NCI-H524 treated with DMSO at 0.1 percent for 48 hours (cell line): ENCODE results near the gene HSPB6.

Source experiments
- DNase-seq: peaks from one replicate; lab custom pipeline; 2025; lab: John Stamatoyannopoulos, UW

The HSPB6 gene

GRCh38 chr19:35767288-35768081, 10.7 kb upstream of the HSPB6 start:
- no peak for DNase-seq

DNA sequence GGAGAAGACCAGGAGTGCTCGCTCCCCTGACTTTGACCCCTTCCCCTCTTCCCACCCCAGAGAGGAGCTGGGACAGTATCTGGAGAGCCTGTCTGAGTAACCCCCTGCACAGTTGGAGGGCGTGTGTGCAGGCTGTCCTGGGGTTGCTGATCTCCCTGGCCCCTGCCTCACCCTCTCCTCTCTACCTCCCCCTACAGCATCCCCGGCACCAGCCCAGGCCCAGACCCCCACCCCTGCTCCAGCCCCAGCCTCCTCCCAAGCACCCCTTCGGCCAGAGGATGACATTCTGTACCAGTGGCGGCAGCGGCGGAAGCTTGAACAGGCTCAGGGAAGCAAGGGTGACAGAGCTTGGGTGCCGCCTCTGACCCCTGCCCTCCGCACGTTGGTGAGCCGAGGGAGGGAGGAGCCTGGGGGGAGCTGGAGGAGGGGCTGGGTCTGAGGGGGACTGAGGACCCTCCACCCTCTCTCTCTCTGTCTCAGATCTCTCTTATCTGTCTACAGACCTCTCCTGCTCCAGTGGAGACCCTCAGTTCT, 9.8 kb upstream of the HSPB6 start:
- DNase-seq: no peak

- no peak for DNase-seq
Observed at GRCh38 chr19:35764432-35765315, 7.8 kb upstream of the HSPB6 start.

DNA sequence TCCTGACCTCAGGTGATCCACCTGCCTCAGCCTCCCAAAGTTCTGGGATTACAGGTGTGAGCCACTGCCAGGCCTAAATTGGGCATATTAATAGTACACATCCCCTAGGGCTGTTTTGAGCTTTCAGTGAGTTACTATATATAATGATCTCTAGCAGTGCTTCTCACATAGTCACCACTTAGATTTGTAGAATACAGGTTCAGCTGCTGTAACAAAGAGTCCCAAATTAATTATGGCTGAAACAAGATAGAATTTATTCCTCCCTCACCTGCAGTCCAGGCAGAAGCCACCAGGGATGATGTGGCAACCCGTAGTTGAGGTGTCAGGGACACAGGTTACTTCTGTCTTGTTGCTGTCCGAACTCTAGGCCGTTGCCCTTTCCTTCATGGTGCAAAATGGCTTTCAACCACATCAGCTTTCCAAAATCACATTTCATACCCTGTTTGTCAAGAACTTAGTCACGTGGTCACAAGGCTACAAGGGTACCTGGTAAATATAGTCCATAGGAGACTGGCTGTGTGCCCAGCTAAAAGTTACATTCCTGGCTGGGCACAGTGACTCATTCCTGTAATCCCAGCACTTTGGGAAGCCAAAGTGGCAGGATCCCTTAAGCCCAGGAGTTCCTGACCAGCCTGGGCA, 4.0 kb upstream of the HSPB6 start:
- DNase-seq: no peak

- DNase-seq: no peak
Observed at GRCh38 chr19:35759697-35760096, 2.9 kb upstream of the HSPB6 start.

GRCh38 chr19:35757749-35758608, 1.1 kb upstream of the HSPB6 start, which contains the start of gene PROSER3:
PROSER3 (plus strand) TSS chr19:35758176; CDS start chr19:35758216, 40 bp downstream.
- DNase-seq: peak; percentile 96

- no peak for DNase-seq
Observed at GRCh38 chr19:35757231-35757748, 461 bp upstream of the HSPB6 start.

- no peak for DNase-seq
Observed at GRCh38 chr19:35755550-35756376, 1.1 kb downstream of the HSPB6 start.

- no peak for DNase-seq
Observed at GRCh38 chr19:35755131-35755549, 1.7 kb downstream of the HSPB6 start.

- DNase-seq: no peak
Observed at GRCh38 chr19:35754370-35755130, 2.3 kb downstream of the HSPB6 start.

DNA sequence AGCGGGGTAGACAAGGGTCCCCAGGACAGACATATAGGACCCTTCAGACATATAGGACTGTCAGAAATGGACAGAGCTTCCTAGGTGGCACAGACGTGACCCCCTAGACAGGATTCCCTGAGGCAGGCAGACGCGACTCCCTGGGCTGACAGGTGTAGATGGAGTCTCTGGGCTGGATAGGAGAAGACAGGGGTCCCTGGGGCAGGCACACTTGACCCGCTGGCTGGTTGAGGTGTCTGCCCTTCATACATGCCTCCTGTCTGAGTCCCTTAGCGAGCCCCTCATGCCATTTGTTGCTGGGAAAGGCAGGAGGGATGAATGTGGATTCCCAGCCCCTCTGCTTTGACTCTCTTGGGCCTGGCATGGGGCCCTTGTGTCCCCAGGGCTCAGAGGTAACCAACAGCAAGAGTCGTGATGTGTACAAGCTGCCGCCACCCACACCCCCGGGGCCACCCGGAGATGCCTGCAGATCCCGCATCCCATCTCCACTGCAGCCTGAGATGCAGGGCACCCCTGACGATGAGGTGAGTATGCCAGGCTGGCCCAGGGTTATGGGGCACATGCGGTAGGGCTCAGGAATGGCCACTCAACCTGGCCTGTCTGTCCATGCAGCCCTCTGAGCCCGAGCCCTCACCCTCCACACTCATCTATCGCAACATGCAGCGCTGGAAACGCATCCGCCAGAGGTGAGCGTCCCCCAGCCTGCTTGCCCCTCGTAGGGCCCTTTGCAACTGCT, 3.0 kb downstream of the HSPB6 start:
- no peak for DNase-seq

DNA sequence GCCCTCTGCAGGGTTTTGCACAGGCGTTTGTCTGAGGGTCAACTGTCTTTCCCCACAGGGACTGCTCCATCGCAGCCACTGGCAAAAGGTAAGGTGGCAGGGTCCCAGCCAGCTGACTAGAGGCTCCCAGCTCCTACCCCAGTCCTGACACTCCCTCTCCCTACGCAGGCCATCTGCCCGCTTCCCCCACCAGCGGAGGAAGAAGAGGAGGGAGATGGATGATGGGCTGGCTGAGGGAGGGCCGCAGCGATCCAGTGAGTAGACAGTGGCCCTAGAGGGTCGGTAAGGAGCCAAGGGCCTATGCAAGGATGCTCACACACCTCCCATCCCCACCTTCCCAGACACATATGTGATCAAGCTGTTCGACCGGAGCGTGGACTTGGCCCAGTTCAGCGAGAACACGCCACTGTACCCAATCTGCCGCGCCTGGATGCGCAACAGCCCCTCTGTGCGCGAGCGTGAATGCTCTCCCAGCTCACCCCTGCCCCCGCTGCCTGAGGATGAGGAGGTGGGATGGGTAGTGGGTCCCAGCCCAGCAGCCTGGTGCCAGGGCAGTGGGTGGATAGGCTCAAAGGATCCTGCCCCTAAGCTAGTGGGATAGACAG, 4.0 kb downstream of the HSPB6 start:
- no peak for DNase-seq

GRCh38 chr19:35751839-35752745, 4.7 kb downstream of the HSPB6 start:
- no peak for DNase-seq

- DNase-seq: no peak
Observed at GRCh38 chr19:35750167-35750566, 6.7 kb downstream of the HSPB6 start.

GRCh38 chr19:35748106-35749020, 8.5 kb downstream of the HSPB6 start, which contains the start of gene LIN37:
LIN37 (plus strand) TSS chr19:35748576; CDS start chr19:35748725, 149 bp downstream.
- peak; percentile 95 for DNase-seq

- no peak for DNase-seq
Observed at GRCh38 chr19:35746531-35746930, 10.3 kb downstream of the HSPB6 start.
